ELF-1 (cell line): ENCODE measurements around the gene APOL2.
"Not testable (repeated sequence)": the region's sequence is repeated elsewhere in the genome, so short reads cannot be mapped to it uniquely, and the experiment has no call there.

ENCODE experiments used
- DNase-seq: peaks from one replicate; pipeline ENCODE4 v3.0.0-alpha.2; 2016; ENCODE audit warnings: low read depth, low spot score

Gene APOL2

DNA sequence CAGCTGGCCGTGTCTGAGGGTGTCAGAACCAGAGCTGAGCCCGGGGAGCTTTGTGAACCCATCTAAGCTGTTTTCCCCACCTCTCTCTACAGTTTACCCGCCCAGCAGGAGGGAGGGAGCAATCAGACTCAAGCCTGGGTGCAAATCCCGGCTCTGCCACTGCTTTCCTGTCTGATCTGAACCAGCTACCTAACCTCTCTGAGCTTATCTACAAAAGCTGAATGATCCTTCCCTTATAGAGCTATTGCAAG lies 252 bp downstream of the APOL2 start:
- no peak for DNase-seq

DNA sequence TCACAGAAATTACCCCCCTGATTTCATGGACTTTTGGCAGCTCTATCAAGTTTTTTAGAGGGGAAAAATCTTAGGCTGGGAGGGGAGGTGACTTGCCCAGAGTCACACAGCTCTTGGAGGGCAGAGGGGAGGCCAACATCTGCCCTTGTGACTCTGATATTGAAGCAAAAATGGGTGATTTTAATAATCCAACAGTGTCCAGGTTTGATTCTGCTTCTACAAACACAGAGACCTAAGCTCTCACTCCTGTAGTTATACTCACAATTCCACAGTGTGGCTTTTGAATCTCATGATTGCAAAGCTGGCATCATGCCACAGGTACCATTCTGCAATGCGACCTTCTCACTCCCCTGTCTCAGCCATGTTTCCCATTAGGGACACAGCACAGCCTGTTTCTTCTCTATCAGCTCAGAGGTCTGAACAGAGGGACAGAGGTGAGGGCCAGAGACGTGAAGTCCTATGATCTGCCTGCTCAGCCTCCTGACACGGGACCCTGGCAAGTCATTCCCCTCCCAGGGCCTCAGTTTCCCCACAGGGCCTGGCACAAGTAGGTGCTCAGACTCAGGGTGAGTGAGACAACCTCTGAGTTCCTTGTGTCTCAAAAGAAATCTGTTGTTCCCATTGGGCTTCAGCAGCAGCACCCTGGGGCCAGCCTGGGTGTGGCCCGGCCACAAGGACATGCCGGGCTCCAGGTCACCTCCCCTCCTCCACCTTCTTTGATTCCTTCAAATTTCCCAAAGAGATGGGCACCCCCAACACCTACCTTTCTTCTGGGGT lies 766 bp downstream of the APOL2 start:
- DNase-seq, result no peak

DNA sequence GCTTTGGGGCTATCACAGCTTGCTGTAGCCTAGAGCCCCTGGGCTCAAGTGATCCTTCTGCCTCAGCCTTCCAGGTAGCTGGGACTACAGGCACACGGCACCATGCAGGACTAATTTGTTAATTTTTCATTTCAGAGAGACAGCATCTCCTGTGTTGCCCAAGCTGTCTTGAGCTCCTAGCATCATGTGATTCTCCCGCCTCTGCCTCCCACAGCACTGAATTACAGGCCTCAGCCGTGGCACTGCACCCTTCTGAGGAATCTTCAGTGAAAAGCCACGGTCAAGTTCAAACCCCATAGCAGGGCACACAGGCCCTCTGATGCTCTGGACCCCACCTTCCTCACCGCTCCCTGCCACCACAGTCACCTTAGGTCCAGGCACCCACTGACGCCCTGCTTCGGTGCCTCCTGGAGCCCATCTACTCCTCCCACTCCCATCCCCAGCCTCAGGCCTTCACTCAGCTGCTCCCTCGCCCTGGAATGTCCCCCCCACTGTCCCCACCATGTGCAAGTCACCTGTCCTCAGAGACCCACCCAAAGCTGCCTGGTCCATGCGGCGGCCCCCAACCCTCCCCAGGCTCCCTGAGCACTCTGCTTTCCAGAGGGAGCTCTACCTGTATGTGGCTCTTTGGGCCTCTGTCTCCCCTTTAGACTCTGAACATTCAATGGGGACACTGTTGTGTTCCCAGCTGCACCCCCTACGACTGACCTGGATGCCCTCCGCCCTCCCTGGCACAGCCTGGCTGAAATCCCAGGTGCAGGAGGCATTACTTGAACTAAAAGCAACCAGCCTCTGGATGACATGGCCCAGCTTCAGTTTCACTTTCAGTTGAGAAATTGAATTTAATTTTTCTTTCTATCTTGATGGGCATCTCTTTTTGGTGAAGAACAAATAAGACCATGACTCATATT lies 1.6 kb downstream of the APOL2 start:
- DNase-seq, result no peak

DNA sequence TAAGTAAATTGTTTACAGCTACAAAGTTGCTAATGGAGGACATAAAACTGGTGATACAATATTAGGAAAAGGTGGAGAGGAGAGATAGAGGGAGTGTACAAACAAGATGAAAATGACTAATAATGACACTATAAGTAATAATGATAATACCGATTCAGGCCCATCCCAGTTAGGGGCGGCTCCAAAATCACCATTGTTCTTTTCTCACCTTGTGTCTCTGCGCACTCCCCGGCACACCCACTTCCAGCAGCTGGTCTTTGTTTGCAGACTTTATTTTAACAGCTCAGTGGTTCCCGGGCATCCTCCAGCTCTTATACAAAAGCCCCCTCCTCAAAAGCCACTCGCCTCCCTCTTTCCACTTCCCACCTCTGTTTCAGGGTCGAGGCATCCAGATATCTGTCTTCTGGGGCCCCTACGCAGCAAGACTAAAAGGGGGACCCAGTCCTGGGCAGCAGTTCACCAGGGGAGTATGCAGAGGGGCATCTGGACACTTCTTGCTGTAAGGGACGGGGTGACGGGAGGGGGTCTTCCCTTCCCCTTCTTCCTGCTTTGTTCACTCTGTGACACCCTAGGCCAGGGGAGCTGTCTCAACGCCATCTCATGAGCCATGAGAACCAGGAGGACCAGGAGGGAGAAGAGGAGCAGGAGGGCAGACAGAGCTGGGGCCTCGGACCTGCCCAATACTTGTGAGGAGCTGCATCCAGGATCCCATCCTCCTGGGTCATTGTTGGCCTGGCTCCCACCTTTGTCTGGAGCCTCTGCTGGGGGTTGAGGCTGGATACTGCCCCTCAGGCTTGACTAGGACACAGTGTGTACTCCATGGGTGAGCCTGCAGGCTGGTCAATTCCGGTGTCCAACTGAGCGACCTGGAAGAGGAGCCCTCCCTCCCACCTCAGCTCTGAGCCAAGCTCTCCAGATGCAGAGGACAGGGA lies 2.7 kb downstream of the APOL2 start:
- no peak for DNase-seq

DNA sequence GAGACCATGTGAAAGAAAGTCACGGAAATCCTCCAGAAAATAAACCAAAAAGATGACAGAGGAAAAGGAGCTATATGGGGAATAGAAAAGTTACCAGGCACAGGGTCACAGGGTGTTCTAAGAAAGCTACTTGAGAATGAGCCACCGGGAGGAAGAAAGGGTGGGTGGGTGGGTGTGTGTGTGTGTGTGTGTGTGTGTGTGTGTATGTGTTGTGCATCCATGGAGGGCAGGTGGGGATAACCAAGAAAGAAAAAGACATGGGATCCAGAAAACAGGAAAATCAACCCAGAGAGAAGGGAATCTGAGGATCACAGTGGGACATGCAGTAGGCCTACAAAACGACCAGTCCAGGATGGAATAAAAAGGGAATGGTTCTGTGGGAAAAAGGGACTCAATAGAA lies 3.7 kb downstream of the APOL2 start:
- DNase-seq, result no peak

DNA sequence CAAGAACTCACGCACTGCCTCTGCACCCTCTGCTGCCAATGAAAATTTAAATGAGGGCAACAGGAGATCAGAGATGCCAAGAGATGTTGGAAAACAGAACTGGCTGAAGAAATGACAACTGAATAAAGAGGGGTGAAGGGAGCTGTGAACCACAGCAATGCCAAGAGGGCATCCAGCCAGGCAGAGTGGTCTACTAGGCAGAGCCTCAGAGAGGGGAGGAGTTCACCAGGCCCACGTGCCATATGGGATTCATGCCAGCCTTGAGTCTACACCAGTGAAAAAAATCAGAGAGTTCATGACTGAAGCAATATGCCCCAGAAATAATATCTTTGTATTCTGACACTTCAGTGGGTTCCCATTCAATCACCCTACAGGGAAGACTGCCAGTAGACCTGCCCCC lies 4.4 kb downstream of the APOL2 start:
- DNase-seq, result no peak

DNA sequence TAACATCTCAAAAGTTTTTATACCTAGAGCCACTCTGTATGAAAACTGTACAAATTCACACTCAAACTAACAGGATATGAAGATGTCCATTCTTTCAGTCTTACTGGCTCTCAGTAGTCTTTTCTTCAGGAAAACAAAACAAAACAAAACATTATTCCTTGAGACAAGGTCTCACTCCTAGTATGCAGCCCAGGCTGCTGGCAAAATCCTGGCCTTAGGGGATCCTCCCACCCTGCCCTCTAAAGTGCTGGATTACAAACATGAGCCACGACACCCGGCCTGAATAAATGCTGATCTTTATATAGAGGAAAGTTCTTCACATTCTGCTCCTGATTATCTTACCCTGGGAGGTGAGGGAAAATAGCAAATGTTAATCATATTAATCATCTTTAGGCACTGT lies 5.1 kb downstream of the APOL2 start:
- DNase-seq, result no peak

DNA sequence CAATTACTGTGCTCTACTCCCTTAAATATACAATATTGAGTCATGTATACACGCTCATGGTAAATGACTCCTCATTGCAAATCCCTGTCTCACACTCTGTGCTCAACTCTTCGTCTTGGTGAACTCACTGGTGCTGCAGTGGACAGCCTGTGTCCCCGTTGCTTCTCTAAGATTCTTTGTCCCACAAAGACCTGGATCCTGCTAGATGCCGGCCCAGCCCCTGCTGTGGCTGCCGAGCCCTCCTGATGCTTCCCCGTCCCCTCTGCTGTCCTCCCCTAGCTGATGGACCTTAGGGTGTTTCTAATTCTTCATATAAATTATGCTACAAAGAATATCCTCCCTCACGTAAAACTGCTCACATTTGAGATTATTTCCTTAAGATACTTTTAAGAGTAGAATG lies 5.5 kb downstream of the APOL2 start:
- no peak for DNase-seq

DNA sequence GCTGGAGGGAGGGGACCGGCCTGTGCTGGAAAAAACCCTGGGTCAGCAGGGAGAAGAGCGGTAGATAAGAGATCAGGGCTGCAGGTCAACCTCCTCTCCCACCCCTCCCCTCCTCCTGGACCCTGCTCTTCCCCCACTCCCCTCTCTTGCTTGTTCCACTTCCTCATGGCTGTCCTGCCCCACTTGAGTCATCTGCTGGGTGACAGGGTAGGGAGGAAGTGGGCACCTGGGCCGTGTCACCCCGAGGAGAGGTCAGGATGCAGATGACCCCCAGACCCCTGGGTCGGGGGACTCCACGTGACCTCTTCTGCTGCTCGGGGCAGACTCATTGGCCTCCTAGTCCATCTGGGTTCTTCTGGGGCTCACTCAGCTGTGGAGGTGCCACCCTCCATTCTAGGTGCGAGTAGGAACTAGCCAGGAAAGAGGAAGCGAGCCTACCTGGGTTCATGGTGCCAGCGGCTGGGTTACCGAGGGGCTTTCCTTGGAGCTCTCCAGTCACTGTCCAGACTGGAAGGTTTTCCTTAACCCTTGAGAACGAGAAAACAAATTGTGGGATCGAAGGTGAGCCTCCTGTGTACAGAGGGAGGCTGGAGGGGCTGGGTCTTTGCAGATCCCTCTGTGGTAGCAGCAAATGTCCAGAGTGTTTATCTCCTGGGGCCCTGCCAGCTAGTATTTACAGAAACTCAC lies 6.5 kb downstream of the APOL2 start:
- DNase-seq, result no peak

DNA sequence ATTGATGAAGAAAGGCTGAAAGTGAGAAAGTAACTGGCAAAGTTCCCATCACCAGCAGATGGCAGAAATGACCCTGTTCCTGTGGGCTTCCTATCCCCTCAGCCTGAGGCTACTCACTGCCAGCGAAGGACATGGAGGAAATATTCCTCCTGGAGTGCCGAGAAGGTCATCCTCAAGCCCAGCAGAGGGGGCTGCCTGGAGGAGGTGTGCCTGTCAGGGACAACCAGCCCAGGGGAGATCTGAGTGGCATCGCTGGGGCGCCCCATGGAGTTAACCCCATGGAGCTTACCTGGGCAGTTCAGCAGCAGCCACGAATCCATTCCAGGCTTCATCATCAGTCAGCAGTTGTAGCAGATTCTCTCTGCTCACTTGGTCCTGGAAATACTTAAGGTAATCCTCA lies 8.3 kb downstream of the APOL2 start:
- DNase-seq, result peak; percentile 43

DNA sequence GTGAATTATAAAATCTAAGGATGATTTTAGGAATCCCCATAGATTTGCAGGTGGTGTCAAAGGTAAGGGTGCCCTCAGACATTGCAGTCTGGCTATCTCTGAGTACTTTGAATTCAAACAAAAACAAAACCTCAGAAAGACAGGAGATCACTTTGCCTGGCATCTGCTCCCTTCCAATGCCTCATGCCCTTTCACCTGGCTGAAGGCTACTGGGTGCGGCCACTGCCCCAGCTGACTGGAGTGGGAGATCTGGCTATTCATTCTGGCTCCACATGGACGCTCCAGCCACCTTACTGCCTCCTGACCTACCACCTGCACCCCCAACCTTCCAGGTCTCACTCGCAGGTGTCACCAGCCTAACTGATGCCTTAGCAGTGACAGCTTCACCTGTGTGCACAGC lies 9.7 kb downstream of the APOL2 start:
- not testable (repeated sequence) for DNase-seq

DNA sequence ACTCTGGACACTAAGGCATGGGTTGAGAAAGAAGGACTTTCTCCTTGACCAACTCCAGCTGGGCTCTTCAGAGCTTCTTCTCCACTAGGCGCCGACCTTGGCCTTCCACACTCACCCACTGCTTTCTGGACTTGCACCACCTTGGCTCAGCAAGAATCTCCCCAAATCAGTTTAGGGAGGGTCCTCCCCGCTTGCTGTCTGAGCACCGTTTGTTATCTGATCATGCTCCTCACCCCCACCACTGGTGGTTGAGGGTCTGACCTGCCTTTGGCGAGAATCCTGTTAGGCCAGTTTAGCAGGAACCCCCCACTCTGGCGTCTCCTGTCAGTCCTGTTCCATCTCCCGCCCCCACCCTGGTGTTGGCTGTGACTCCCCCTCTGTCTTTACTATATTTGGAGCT lies 10.4 kb downstream of the APOL2 start:
- DNase-seq, result peak; percentile 69

DNA sequence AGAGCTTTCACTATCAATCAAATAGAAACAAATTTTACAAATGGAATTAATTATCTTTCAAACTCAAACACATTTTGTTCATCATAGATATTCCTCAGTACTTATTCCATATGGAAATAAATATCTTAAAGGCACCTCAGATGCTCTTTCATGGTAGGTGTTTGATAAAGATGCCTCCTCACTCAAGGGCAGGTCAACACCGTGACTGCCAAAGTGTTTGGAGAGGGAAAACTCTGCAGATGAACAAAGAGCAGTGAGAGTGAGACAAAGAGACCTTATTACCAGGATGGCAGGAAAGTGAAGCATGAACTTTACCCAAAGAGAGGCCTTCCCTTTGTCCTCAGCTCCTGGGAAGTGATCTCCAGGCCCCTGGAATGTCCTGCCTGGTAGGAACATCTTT lies 11.0 kb downstream of the APOL2 start:
- not testable (repeated sequence) for DNase-seq

DNA sequence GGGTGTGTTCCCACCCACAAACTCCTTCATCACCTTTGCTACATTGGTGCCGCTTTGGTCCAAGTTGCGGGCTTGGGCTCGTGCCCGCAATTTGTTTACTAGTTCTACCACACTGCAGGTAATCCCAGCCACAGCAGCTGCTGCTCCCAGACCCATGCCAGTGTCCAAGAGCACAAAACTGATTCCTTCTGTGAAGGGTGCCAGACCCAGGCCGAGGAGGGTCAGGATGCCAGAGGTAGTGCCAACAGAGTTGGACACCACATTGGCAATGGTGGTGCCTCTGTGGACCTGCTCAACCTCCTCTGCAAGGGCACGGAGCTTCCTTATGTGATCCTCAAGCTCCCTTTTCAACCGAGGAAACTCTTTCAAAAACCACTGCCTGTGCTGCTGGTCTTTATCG lies 11.5 kb downstream of the APOL2 start:
- no peak for DNase-seq

DNA sequence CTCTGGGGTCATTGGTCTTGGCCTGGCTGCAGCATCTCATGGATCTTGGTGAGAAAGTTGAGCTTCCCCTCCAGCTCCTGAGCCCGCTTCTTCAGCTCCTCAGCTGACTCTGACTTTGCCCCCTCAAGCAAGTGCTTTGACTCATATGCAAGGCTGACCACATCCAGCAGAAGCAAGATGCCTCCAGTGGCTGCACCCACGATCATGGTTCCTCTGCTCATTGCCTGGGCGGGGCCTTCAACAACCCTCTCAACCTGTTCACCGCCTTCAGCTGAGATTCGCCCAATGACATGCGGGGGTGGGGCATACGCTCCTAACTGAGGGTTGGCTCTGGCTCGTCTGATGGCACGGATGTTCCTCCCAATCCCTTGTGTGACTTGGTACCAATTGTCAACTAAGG lies 11.9 kb downstream of the APOL2 start:
- DNase-seq, result no peak

DNA sequence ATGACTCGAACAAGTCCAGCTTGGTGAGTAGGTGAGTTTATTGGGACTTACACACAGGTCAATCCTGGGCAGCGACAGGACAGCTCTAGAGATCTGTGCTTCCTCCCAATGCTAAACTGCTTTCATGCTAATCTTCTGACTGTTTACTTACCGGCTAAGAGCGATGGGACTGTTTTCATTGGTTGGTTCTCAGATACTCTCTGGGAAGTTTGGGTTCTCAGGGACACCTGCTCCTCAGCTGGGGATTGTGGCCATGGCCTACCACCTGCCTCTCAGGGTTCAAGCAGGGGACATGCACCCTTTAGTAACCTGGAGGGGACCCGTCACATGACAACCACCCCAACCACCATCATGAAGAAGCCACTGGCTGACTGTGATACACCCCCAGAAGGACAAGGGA lies 13.1 kb downstream of the APOL2 start:
- no peak for DNase-seq

DNA sequence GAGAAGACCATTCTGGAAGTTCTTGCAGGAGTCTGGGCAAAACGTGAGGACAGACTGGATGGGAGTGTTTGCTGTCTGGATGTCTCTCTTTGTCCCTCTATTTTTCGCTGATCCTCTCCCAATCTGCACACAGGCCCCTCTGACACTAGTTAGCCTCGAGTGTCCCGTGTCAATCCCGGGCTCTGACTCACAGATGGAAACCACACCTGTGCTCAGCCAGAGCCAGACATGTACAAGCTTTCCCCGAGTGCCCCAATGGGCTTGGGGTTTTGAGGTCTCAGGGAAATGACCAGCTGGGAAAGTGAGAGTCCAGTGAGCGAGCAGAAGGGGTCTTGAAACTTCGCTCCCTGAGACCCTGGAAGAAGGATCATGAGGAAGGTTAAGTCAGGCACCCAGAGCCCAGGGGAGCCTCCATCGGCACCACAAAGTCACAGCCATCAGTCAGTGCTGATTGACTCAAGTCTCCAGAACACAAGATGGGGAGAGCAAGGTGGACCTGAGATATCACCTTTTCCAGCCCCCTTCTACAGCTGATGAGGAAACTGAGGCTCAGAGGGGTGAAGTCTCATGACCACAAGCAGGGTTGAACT lies 13.9 kb downstream of the APOL2 start:
- no peak for DNase-seq

DNA sequence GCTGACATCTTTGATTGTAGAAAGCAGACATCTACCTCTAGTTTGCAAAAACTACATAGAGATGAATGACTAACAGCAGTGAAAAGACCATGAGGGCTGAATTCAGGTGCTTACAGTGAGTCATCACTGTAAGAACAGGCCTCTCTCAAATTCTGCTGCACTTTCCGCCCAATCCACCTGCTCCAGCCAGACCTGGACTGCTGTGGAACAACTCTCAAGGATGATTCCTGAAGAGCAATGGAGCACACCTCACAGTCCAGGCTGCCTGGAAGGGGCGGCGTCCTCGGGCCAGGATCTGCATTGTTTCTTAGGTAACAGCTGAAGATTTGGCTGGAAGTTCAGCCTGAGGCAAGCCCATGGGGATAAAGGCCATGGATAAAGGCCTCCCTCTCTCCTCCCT lies 15.1 kb downstream of the APOL2 start:
- DNase-seq, result no peak

DNA sequence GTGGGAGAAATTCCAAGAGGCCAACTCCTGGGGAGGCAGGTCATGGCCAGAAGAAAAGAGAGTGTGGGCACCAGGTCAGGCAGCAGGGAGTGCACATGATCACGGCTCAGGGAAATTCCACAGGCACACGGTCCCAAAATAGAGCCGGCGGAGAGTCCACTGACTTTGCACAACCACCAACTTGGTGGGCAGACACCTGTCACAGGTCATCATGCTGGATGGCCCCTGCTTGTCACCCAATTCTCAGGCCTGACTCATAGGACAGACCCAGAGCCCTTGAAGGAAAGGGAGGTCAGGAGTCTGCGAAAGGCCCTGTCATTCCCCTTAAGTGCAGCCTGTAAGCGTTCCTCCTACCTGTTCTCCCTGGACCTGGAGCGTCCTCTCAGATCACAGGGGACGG lies 15.8 kb downstream of the APOL2 start:
- DNase-seq, result no peak

DNA sequence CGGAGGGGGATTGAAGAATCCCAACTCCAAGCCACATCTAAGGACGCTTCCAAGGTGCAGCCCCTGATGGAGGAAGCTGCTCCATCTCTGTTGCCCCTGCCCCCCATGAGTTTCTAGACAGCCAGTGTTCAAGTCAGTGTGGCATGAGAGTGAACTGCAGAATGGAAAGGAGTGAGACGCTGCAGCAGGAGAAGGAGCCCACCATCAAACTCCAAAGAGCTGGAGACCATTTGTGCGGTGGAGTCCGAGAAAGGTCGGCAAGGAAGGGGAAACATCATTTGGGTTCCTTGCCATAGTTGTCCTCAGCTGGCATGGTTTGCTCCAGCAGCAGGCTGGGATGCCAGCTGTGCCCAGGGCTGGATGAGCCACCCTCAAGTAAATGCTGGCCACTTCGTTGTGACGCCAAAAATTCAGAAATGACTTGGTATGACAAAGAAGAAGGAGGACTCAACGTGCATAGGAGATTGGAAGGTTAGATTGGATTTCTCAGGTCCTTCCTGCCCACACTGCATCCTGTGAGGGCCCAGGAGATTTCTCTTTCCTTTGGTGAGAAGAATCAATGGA lies 16.4 kb downstream of the APOL2 start:
- DNase-seq, result no peak
